Loucy (cell line): ENCODE data around the gene ADAM23.

ENCODE experiments used
- H2AFZ ChIP-seq: fragments of 200-600 bp; sonication (generic); 2 replicates; pipeline ENCODE4 v1.6.0; 2016; ENCODE audit warnings: antibody characterized with exemption, mild to moderate bottlenecking, low read length, moderate library complexity
- H3F3A ChIP-seq: fragments of 200-600 bp; 2 replicates; pipeline ENCODE4 v1.6.0; 2016; ENCODE audit warnings: antibody characterized with exemption, low read depth, mild to moderate bottlenecking
- H3K27me3 ChIP-seq: fragments of 200-600 bp; sonication (generic); 2 replicates; pipeline ENCODE4 v1.6.1; 2014; ENCODE audit warnings: low read length, mild to moderate bottlenecking; ENCODE audit not compliant: insufficient read depth, poor library complexity, severe bottlenecking
- H3K36me3 ChIP-seq: fragments of 200-600 bp; sonication (generic); 2 replicates; pipeline ENCODE4 v1.6.1; 2016; ENCODE audit warnings: low read length; ENCODE audit not compliant: insufficient read depth
- H3K4me1 ChIP-seq: fragments of 200-600 bp; sonication (generic); 2 replicates; pipeline ENCODE4 v1.5.1; 2014; ENCODE audit warnings: low read length, mild to moderate bottlenecking; ENCODE audit not compliant: insufficient read depth, poor library complexity, severe bottlenecking
- H3K4me2 ChIP-seq: fragments of 200-600 bp; sonication (generic); 2 replicates; pipeline ENCODE4 v1.6.0; 2014; ENCODE audit warnings: antibody characterized with exemption, low read length, low read depth, mild to moderate bottlenecking; ENCODE audit not compliant: poor library complexity, severe bottlenecking
- H3K4me3 ChIP-seq: fragments of 200-600 bp; sonication (generic); 2 replicates; pipeline ENCODE4 v1.5.1; 2014; ENCODE audit warnings: low read length, mild to moderate bottlenecking, mixed read lengths; ENCODE audit not compliant: poor library complexity, severe bottlenecking
- H3K79me2 ChIP-seq: fragments of 200-600 bp; sonication (generic); 2 replicates; pipeline ENCODE4 v1.6.1; 2014; ENCODE audit warnings: low read length; ENCODE audit not compliant: insufficient read depth
- H3K9ac ChIP-seq: fragments of 200-600 bp; sonication (generic); 2 replicates; pipeline ENCODE4 v1.6.0; 2014; ENCODE audit warnings: mild to moderate bottlenecking, low read depth, low read length, moderate library complexity; ENCODE audit not compliant: poor library complexity, severe bottlenecking
- H3K9me2 ChIP-seq: fragments of 200-600 bp; sonication (generic); replicated peaks from 2 replicates; pipeline ENCODE4 v1.6.1; 2016; ENCODE audit warnings: low read depth, low read length, mixed read lengths
- H3K9me3 ChIP-seq: fragments of 200-600 bp; sonication (generic); 2 replicates; pipeline ENCODE4 v1.6.1; 2014; ENCODE audit warnings: mild to moderate bottlenecking, antibody characterized with exemption, low read length, low read depth; ENCODE audit not compliant: insufficient read depth
- H4K20me1 ChIP-seq: fragments of 200-600 bp; sonication (generic); 2 replicates; pipeline ENCODE4 v1.6.0; 2014; ENCODE audit warnings: antibody characterized with exemption, low read length, mild to moderate bottlenecking; ENCODE audit not compliant: insufficient read depth, poor library complexity, severe bottlenecking
- EZH2phosphoT487 ChIP-seq: fragments of 200-600 bp; IDR thresholded peaks from 2 replicates; pipeline ENCODE4 v1.6.1; 2018; ENCODE audit warnings: antibody characterized with exemption, mild to moderate bottlenecking, moderate library complexity, borderline replicate concordance
- TF ChIP-seq, protein P1 (sequence below): fragments of 200-600 bp; sonication (generic); conservative IDR thresholded peaks from 2 replicates; pipeline ENCODE4 v1.5.1; 2014; ENCODE audit warnings: mild to moderate bottlenecking, antibody characterized with exemption, low read length

ADAM23 gene

DNA sequence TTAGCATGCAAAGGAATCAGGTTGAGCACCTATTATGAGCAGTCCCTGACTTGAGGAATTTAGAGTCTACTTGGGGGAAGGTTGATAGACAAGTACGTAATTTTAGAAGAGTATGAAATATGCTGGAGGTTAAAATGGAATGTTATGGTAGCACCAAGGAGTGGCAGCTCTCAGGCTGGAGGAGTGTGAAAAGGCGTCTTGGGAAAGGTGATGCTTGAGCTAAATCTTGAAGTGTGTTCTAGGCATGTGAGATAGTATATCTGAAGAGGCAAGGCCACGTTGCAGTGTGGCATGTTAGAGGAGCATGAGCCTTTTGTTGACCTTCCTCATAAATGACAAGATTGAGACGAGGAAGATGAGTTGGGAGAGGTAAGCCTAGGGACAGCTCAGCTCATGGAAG is 39.3 kb downstream of the ADAM23 start:
- no peak for TF ChIP-seq EZH2phosphoT487
- TF ChIP-seq, protein P1, sequence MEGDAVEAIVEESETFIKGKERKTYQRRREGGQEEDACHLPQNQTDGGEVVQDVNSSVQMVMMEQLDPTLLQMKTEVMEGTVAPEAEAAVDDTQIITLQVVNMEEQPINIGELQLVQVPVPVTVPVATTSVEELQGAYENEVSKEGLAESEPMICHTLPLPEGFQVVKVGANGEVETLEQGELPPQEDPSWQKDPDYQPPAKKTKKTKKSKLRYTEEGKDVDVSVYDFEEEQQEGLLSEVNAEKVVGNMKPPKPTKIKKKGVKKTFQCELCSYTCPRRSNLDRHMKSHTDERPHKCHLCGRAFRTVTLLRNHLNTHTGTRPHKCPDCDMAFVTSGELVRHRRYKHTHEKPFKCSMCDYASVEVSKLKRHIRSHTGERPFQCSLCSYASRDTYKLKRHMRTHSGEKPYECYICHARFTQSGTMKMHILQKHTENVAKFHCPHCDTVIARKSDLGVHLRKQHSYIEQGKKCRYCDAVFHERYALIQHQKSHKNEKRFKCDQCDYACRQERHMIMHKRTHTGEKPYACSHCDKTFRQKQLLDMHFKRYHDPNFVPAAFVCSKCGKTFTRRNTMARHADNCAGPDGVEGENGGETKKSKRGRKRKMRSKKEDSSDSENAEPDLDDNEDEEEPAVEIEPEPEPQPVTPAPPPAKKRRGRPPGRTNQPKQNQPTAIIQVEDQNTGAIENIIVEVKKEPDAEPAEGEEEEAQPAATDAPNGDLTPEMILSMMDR = no peak
- no peak overlapping the region for H3K9ac ChIP-seq
- no peaks in the 10 kb centered on the region for H3K4me1 ChIP-seq
- no peaks in the 10 kb centered on the region for H3K27me3 ChIP-seq
- no peaks in the 10 kb centered on the region for H3F3A ChIP-seq
- H2AFZ ChIP-seq = no peak overlapping the region
- H4K20me1 ChIP-seq = no peaks in the 10 kb centered on the region
- no peaks in the 10 kb centered on the region for H3K79me2 ChIP-seq
- H3K9me2 ChIP-seq = no peaks in the 10 kb centered on the region
- no peaks in the 10 kb centered on the region for H3K36me3 ChIP-seq
- H3K9me3 ChIP-seq = no peaks in the 10 kb centered on the region
- H3K4me2 ChIP-seq = no peak overlapping the region
- no peak overlapping the region for H3K4me3 ChIP-seq

DNA sequence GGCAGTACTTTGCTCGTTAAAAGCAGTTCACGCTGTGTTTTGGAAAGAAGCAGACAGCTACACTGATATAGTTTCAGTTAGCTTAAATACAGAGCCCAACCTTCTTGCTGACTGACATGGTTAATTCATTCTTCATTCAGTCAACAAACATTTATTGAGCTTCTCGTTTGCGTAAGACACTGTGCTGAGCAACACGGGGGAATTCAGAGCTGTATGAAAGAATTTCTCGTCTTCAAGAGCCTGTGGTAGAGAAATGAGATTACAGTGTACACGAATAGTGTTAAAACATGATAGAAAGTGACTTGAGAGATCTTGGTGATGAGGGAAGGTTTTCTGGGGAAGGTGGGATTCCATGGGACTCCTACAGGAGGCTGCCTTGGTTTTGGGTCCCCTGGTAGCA is 44.7 kb downstream of the ADAM23 start:
- H3F3A ChIP-seq = no peaks in the 10 kb centered on the region
- no peaks in the 10 kb centered on the region for H3K27me3 ChIP-seq
- H3K79me2 ChIP-seq = no peaks in the 10 kb centered on the region
- H3K9me3 ChIP-seq = no peaks in the 10 kb centered on the region
- no peak overlapping the region for H3K9ac ChIP-seq
- no peak for TF ChIP-seq EZH2phosphoT487
- no peak overlapping the region for H2AFZ ChIP-seq
- no peaks in the 10 kb centered on the region for H4K20me1 ChIP-seq
- no peaks in the 10 kb centered on the region for H3K9me2 ChIP-seq
- no peaks in the 10 kb centered on the region for H3K36me3 ChIP-seq
- H3K4me1 ChIP-seq = no peaks in the 10 kb centered on the region
- H3K4me3 ChIP-seq = no peak overlapping the region
- no peak overlapping the region for H3K4me2 ChIP-seq

DNA sequence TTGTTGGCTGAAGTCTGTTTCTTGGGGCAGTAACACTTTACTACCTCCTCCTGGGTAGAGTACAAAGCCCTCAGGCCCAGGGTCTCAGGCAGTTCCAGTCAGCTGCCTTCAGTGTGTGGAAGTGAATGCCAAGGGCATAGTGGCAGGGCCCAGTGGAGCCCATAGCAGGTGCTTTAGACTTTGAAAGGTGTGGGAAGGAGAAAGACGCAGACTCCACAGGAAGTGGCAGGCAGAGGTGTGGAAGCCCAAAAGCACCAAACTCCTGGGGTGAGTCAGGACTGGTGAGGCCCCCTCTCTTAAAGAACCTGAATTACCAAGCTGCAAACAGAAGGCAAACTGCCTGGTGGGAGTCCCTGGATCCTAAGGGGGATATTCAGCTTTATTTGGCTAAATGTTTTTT is 45.3 kb downstream of the ADAM23 start:
- Histone ChIP-seq H3K9ac (no peak overlapping the region), H3K36me3 (no peaks in the 10 kb centered on the region), H3K79me2 (no peaks in the 10 kb centered on the region), H3K27me3 (no peaks in the 10 kb centered on the region), H4K20me1 (no peaks in the 10 kb centered on the region), H2AFZ (no peak overlapping the region), H3K4me3 (no peak overlapping the region), H3K4me1 (no peaks in the 10 kb centered on the region), H3K9me2 (no peaks in the 10 kb centered on the region), H3F3A (no peaks in the 10 kb centered on the region), H3K4me2 (no peak overlapping the region), H3K9me3 (no peaks in the 10 kb centered on the region)
- no peak for TF ChIP-seq EZH2phosphoT487
- TF ChIP-seq, protein P1 = no peak

DNA sequence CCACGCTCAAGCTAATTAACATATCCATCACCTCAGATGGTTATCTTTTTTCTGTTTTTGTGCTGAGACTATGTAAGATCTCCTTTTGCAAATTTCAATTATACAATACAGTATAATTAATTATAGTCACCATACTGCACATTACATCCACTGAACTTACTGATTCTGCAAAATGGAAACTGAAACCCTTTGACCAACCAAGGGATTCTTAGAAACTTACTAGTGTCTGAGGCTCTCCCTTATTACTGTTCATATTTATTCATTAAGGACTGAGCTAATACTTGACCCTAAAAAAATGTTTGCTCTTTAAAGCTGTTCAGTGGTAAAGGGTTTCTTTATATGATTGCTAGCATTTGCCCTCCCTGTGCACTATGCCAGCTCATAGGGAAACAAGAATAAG is 50.7 kb downstream of the ADAM23 start:
- TF ChIP-seq EZH2phosphoT487 = no peak
- TF ChIP-seq, protein P1 = no peak
- Histone ChIP-seq H3K36me3 (no peaks in the 10 kb centered on the region), H3K9me2 (no peaks in the 10 kb centered on the region), H3F3A (no peaks in the 10 kb centered on the region), H2AFZ (no peak overlapping the region), H3K27me3 (no peaks in the 10 kb centered on the region), H3K9ac (no peak overlapping the region), H3K79me2 (no peaks in the 10 kb centered on the region), H3K4me3 (no peak overlapping the region), H4K20me1 (no peaks in the 10 kb centered on the region), H3K4me2 (no peak overlapping the region), H3K9me3 (no peaks in the 10 kb centered on the region), H3K4me1 (no peaks in the 10 kb centered on the region)
